DOHH2 (cell line): Measurements from ENCODE around the gene PXMP2.

ENCODE experiments used
- H3F3A ChIP-seq: fragments of 200-600 bp; sonication (generic), shearing (Covaris generic); 2 replicates; pipeline ENCODE4 v1.6.0; 2016; ENCODE audit warnings: antibody characterized with exemption, mild to moderate bottlenecking; ENCODE audit not compliant: control insufficient read depth, insufficient read depth
- H3K27ac ChIP-seq: fragments of 200-600 bp; sonication (generic); 2 replicates; pipeline ENCODE4 v1.5.1; 2014; ENCODE audit warnings: low read depth, mild to moderate bottlenecking, low read length, moderate library complexity
- H3K27me3 ChIP-seq: fragments of 200-600 bp; sonication (generic); 2 replicates; pipeline ENCODE4 v1.6.1; 2014; ENCODE audit warnings: mild to moderate bottlenecking, low read length, mixed read lengths; ENCODE audit not compliant: control insufficient read depth
- H3K36me3 ChIP-seq: fragments of 200-600 bp; sonication (generic); 2 replicates; pipeline ENCODE4 v1.6.1; 2014; ENCODE audit warnings: mild to moderate bottlenecking, low read length, moderate library complexity, mixed read lengths; ENCODE audit not compliant: control insufficient read depth
- H3K4me1 ChIP-seq: fragments of 200-600 bp; sonication (generic); 2 replicates; pipeline ENCODE4 v1.6.1; 2014; ENCODE audit warnings: mild to moderate bottlenecking, low read length, mixed read lengths; ENCODE audit not compliant: control insufficient read depth
- H3K4me2 ChIP-seq: fragments of 200-600 bp; sonication (generic); 2 replicates; pipeline ENCODE4 v1.6.0; 2014; ENCODE audit warnings: mild to moderate bottlenecking, low read length, moderate library complexity
- H3K4me3 ChIP-seq: fragments of 200-600 bp; sonication (generic); 2 replicates; pipeline ENCODE4 v1.5.1; 2014; ENCODE audit warnings: mild to moderate bottlenecking, low read length, mixed read lengths
- H3K79me2 ChIP-seq: fragments of 200-600 bp; sonication (generic); 2 replicates; pipeline ENCODE4 v1.6.1; 2014; ENCODE audit warnings: mild to moderate bottlenecking, low read length, mixed read lengths; ENCODE audit not compliant: control insufficient read depth
- H3K9me2 ChIP-seq: fragments of 200-600 bp; sonication (generic); replicated peaks from 2 replicates; pipeline ENCODE4 v1.6.1; 2014; ENCODE audit warnings: mild to moderate bottlenecking, low read length, mixed read lengths; ENCODE audit not compliant: control insufficient read depth
- H3K9me3 ChIP-seq: fragments of 200-600 bp; sonication (generic); 2 replicates; pipeline ENCODE4 v1.6.1; 2014; ENCODE audit warnings: antibody characterized with exemption, low read length, mixed read lengths; ENCODE audit not compliant: control insufficient read depth, insufficient read depth
- H4K20me1 ChIP-seq: fragments of 200-600 bp; sonication (generic); 2 replicates; pipeline ENCODE4 v1.6.0; 2014; ENCODE audit warnings: low read depth, mild to moderate bottlenecking, antibody characterized with exemption, low read length, moderate library complexity; ENCODE audit not compliant: control insufficient read depth, insufficient read depth
- CTCF ChIP-seq: fragments of 200-600 bp; sonication (generic); IDR thresholded peaks from one replicate; pipeline ENCODE4 v1.5.1; 2014; ENCODE audit warnings: antibody characterized with exemption, mild to moderate bottlenecking, low read depth, low read length; ENCODE audit not compliant: poor library complexity, severe bottlenecking
- EZH2phosphoT487 ChIP-seq: fragments of 200-600 bp; sonication (generic); IDR thresholded peaks from 2 replicates; pipeline ENCODE4 v1.6.1; 2017; ENCODE audit warnings: borderline replicate concordance, mild to moderate bottlenecking, antibody characterized with exemption, low read length, moderate library complexity, mixed read lengths

The PXMP2 gene

GRCh38 chr12:132642846-132643835 lies 44.2 kb upstream of the PXMP2 start:
- Histone ChIP-seq H3K9me3 (no peaks in the 10 kb centered on the region), H3K27ac (no peak overlapping the region), H3K4me1 (no peaks in the 10 kb centered on the region), H3F3A (no peaks in the 10 kb centered on the region), H3K9me2 (no peaks in the 10 kb centered on the region), H3K79me2 (no peaks in the 10 kb centered on the region), H3K4me3 (no peak overlapping the region), H3K27me3 (no peaks in the 10 kb centered on the region), H4K20me1 (no peaks in the 10 kb centered on the region), H3K4me2 (no peak overlapping the region), H3K36me3 (peaks cover 86% of the 10 kb centered on the region)
- TF ChIP-seq EZH2phosphoT487 (no peak), CTCF (no peak)

GRCh38 chr12:132646850-132647249 lies 40.5 kb upstream of the PXMP2 start:
- Histone ChIP-seq H3F3A (no peaks in the 10 kb centered on the region), H4K20me1 (0 out of 2 replicates have a peak, but pooled peaks cover 7% of the 10 kb centered on the region), H3K9me2 (no peaks in the 10 kb centered on the region), H3K27me3 (no peaks in the 10 kb centered on the region), H3K9me3 (no peaks in the 10 kb centered on the region), H3K27ac (no peak overlapping the region), H3K4me2 (no peak overlapping the region), H3K4me1 (no peaks in the 10 kb centered on the region), H3K79me2 (no peaks in the 10 kb centered on the region), H3K36me3 (peaks cover 89% of the 10 kb centered on the region), H3K4me3 (no peak overlapping the region)
- TF ChIP-seq CTCF (no peak), EZH2phosphoT487 (no peak)

- Histone ChIP-seq H3K9me2 (no peaks in the 10 kb centered on the region), H3K79me2 (no peaks in the 10 kb centered on the region), H4K20me1 (0 out of 2 replicates have a peak, but pooled peaks cover 7% of the 10 kb centered on the region), H3K4me3 (no peak overlapping the region), H3K36me3 (peaks cover 89% of the 10 kb centered on the region), H3K4me2 (no peak overlapping the region), H3F3A (no peaks in the 10 kb centered on the region), H3K9me3 (no peaks in the 10 kb centered on the region), H3K27me3 (no peaks in the 10 kb centered on the region), H3K4me1 (no peaks in the 10 kb centered on the region), H3K27ac (no peak overlapping the region)
- no peak for TF ChIP-seq EZH2phosphoT487
- TF ChIP-seq CTCF, result no peak
These were observed 39.5 kb upstream of the PXMP2 start for GRCh38 chr12:132647858-132648257.
